LNCAP (cell line): ENCODE results near the gene SLC25A21.

Source experiments
- CTCF ChIP-seq: fragments of 450-650 bp; IDR thresholded peaks from 2 replicates; pipeline ENCODE4 v1.5.1; 2017; ENCODE audit warnings: mild to moderate bottlenecking

SLC25A21 gene

GRCh38 chr14:36810209-36810608, 362.2 kb downstream of the SLC25A21 start:
- TF ChIP-seq CTCF: no peak

GRCh38 chr14:36807727-36808126, 364.7 kb downstream of the SLC25A21 start:
- TF ChIP-seq CTCF: no peak

- no peak for TF ChIP-seq CTCF
These were observed 367.3 kb downstream of the SLC25A21 start for GRCh38 chr14:36805131-36805559.

GRCh38 chr14:36797634-36798033, 374.8 kb downstream of the SLC25A21 start:
- TF ChIP-seq CTCF: no peak

- no peak for TF ChIP-seq CTCF
These were observed 381.0 kb downstream of the SLC25A21 start for GRCh38 chr14:36791402-36791801.

- no peak for TF ChIP-seq CTCF
These were observed 386.9 kb downstream of the SLC25A21 start for GRCh38 chr14:36785511-36785910.

GRCh38 chr14:36784541-36784940, 387.9 kb downstream of the SLC25A21 start:
- TF ChIP-seq CTCF: no peak

- no peak for TF ChIP-seq CTCF
These were observed 390.5 kb downstream of the SLC25A21 start for GRCh38 chr14:36781897-36782296.
